IMR-90 (cell line): Measurements from ENCODE around the gene RALGAPB. TPM values are rescaled to one million over a fixed set of nuclear protein-coding genes. Genes with fewer than 3 reads are reported as not detected.

Source experiments
- ATAC-seq: fragments of 200-7000 bp; cut with Tn5 transposase; 2 replicates; pipeline ENCODE4 v1.9.1; 2020; ENCODE audit warnings: low read depth, mild to moderate bottlenecking, moderate library complexity
- BruUV-seq: library from RNA; stranded (reverse); fragments of 400-500 nt; replicated peaks from 2 replicates; lab custom pipeline; 2021; lab: Mats Ljungman, UMichigan
- CTCF ChIA-PET: fragments of 300-600 bp; formaldehyde crosslinking; extraction: SDS; loops from one replicate; lab custom pipeline; 2021; ENCODE audit warnings: antibody characterized with exemption; lab: Yijun Ruan, JAX
- POLR2A ChIA-PET: fragments of 300-600 bp; sonication (Branson Sonifier 250); formaldehyde crosslinking; loops from one replicate; lab custom pipeline; 2022; ENCODE audit warnings: antibody characterized with exemption; ENCODE audit not compliant: unreplicated experiment; lab: Charles Lee
- DNase-seq: peaks from one replicate; pipeline ENCODE4 v3.0.0; 2013
- H2AFZ ChIP-seq: replicated peaks from 2 replicates; pipeline ENCODE3; 2013; ENCODE audit warnings: low read length, mild to moderate bottlenecking; ENCODE audit not compliant: poor library complexity
- H2AK5ac ChIP-seq: 2 replicates; pipeline ENCODE4 v1.6.1; 2013; ENCODE audit warnings: low read depth, low read length, inconsistent platforms
- H2AK9ac ChIP-seq: replicated peaks from 2 replicates; pipeline ENCODE3; 2013; ENCODE audit warnings: mild to moderate bottlenecking, low read depth, low read length, moderate library complexity; ENCODE audit not compliant: poor library complexity
- H2BK120ac ChIP-seq: 2 replicates; pipeline ENCODE4 v1.6.1; 2013; ENCODE audit warnings: low read depth, low read length, inconsistent platforms
- H2BK15ac ChIP-seq: 3 replicates; pipeline ENCODE4 v1.6.1; 2013; ENCODE audit warnings: low read depth, low read length, inconsistent platforms
- H2BK20ac ChIP-seq: 2 replicates; pipeline ENCODE4 v1.6.1; 2013; ENCODE audit warnings: low read depth, mild to moderate bottlenecking, inconsistent platforms, low read length, moderate library complexity
- H2BK5ac ChIP-seq: 2 replicates; pipeline ENCODE4 v1.6.1; 2013; ENCODE audit warnings: mild to moderate bottlenecking, low read depth, low read length, inconsistent platforms; ENCODE audit not compliant: poor library complexity, severe bottlenecking
- H3K14ac ChIP-seq: replicated peaks from 2 replicates; pipeline ENCODE4 v1.6.1; 2013; ENCODE audit warnings: low read depth, low read length, inconsistent platforms
- H3K18ac ChIP-seq: 2 replicates; pipeline ENCODE4 v1.6.1; 2013; ENCODE audit warnings: low read depth, low read length, control low read depth
- H3K23ac ChIP-seq: 2 replicates; pipeline ENCODE4 v1.6.1; 2013; ENCODE audit warnings: low read depth, low read length, inconsistent platforms
- H3K27ac ChIP-seq: 2 replicates; pipeline ENCODE4 v1.5.1; 2013; ENCODE audit warnings: mild to moderate bottlenecking, control low read depth, low read length; ENCODE audit not compliant: insufficient read depth
- H3K27me3 ChIP-seq: 2 replicates; pipeline ENCODE4 v1.6.1; 2013; ENCODE audit warnings: low read length; ENCODE audit not compliant: control insufficient read depth, insufficient read depth
- H3K36me3 ChIP-seq: 2 replicates; pipeline ENCODE4 v1.6.1; 2013; ENCODE audit warnings: low read length, mixed read lengths; ENCODE audit not compliant: control insufficient read depth, insufficient read depth
- H3K4ac ChIP-seq: 2 replicates; pipeline ENCODE4 v1.6.1; 2013; ENCODE audit warnings: low read depth, low read length, inconsistent platforms
- H3K4me1 ChIP-seq: 2 replicates; pipeline ENCODE4 v1.6.1; 2013; ENCODE audit warnings: low read length, mixed read lengths; ENCODE audit not compliant: control insufficient read depth, insufficient read depth
- H3K4me2 ChIP-seq: 2 replicates; pipeline ENCODE4 v1.6.1; 2013; ENCODE audit warnings: low read depth, mild to moderate bottlenecking, control low read depth, low read length, moderate library complexity
- H3K4me3 ChIP-seq: 2 replicates; pipeline ENCODE4 v1.5.1; 2013; ENCODE audit warnings: low read depth, mild to moderate bottlenecking, control low read depth, low read length, moderate library complexity; ENCODE audit not compliant: insufficient read depth
- H3K56ac ChIP-seq: 2 replicates; pipeline ENCODE4 v1.6.1; 2013; ENCODE audit warnings: low read length, inconsistent platforms; ENCODE audit not compliant: insufficient read depth; ENCODE audit errors: extremely low read depth
- H3K79me1 ChIP-seq, 2 experiments: 2 replicates each; pipeline ENCODE4 v1.6.1; 2013; ENCODE audit warnings: low read length in 2 of 2, inconsistent platforms in 1 of 2, low read depth in 1 of 2
- H3K9ac ChIP-seq: 2 replicates; pipeline ENCODE4 v1.6.1; 2013; ENCODE audit warnings: low read depth, low read length, control low read depth
- H3K9me1 ChIP-seq: 2 replicates; pipeline ENCODE4 v1.6.1; 2013; ENCODE audit warnings: low read length, inconsistent platforms; ENCODE audit not compliant: insufficient read depth
- H3K9me3 ChIP-seq: 2 replicates; pipeline ENCODE4 v1.6.1; 2013; ENCODE audit warnings: low read length; ENCODE audit not compliant: control insufficient read depth, insufficient read depth
- H4K20me1 ChIP-seq: 2 replicates; pipeline ENCODE4 v1.6.1; 2013; ENCODE audit warnings: low read length, inconsistent platforms; ENCODE audit not compliant: insufficient read depth
- H4K5ac ChIP-seq: 2 replicates; pipeline ENCODE4 v1.6.1; 2013; ENCODE audit warnings: mild to moderate bottlenecking, low read depth, low read length, control low read depth
- H4K8ac ChIP-seq, 2 experiments: 2 replicates each; pipeline ENCODE4 v1.6.1; 2013; ENCODE audit warnings: low read depth in 2 of 2, low read length in 2 of 2, control low read depth in 1 of 2, inconsistent platforms in 1 of 2
- H4K91ac ChIP-seq: 2 replicates; pipeline ENCODE4 v1.6.1; 2013; ENCODE audit warnings: low read depth, low read length, inconsistent platforms; ENCODE audit not compliant: insufficient read depth
- NFE2L2 ChIP-seq: fragments of 150-350 bp; IDR thresholded peaks from 2 replicates; pipeline ENCODE4 v1.6.1; 2016; ENCODE audit warnings: low read depth, mild to moderate bottlenecking, low read length
- POLR2A ChIP-seq: IDR thresholded peaks from 2 replicates; pipeline ENCODE4 v1.6.1; 2012; ENCODE audit warnings: mild to moderate bottlenecking, low read depth, low read length
- RAD21 ChIP-seq: IDR thresholded peaks from 2 replicates; pipeline ENCODE4 v1.6.1; 2012; ENCODE audit warnings: low read length, improper control_type of control experiment
- WGBS, 2 experiments: methylation state at CpG; one replicate each; pipeline versions ENCODE4 v1.1.5 to v1.1.7; 2013; ENCODE audit warnings: missing lambda C conversion rate in 2 of 2; ENCODE audit not compliant: insufficient read length in 1 of 2; ENCODE audit errors: extremely low coverage in 2 of 2; 5-methylcytosine and 5-hydroxymethylcytosine counted together
- dilution Hi-C: fragments of 300-500 bp; cut with HindIII; formaldehyde crosslinking; loops from one replicate; pipeline ENCODE4 v1.14.3; 2018; ENCODE audit warnings: low sequenced_read_pairs; ENCODE audit not compliant: unreplicated experiment
- in situ Hi-C: fragments of 300-500 bp; cut with MboI; formaldehyde crosslinking; loops from 3 replicates; pipeline ENCODE4 v1.14.3; 2019; ENCODE audit warnings: low sequenced_read_pairs, inconsistent platforms, mixed read lengths
- intact Hi-C: fragments of 100-400 bp; cut with micrococcal nuclease; formaldehyde crosslinking; loops from 2 replicates; pipeline ENCODE4 v1.10.0; 2022
- polyA plus RNA-seq, 3 experiments: library from polyadenylated mRNA; depleted of rRNA; stranded (reverse); fragments of >200 nt; gene quantifications; 2 replicates each; pipeline ENCODE4 v1.2.3, GENCODE V29; 2012; ENCODE audit warnings: low replicate concordance in 1 of 3
- total RNA-seq: library from RNA; depleted of rRNA; stranded (reverse); fragments of >200 nt; gene quantifications from 2 replicates; pipeline ENCODE4 v1.2.3, GENCODE V29; 2012

Gene RALGAPB
- total and polyA plus RNA-seq, 2 of the 4 experiments (the other 2 are of a cell fraction): 12.7 to 30.3 TPM

- no peak overlapping the region for H3K4me2 ChIP-seq
- no peaks in the 10 kb centered on the region for H3K4me1 ChIP-seq
- no peak overlapping the region for H2AK5ac ChIP-seq
- no peak overlapping the region for H3K56ac ChIP-seq
- dilution Hi-C loops (no loop called here), intact Hi-C loops (no loop called here), in situ Hi-C loops (no loop called here)
- no peak overlapping the region for H2BK20ac ChIP-seq
- H3K9me1 ChIP-seq: no peaks in the 10 kb centered on the region; the same call in 1 of the 2 replicates
- no peak overlapping the region for H4K91ac ChIP-seq
- no peak overlapping the region for H3K9ac ChIP-seq
- no peak overlapping the region for H3K27ac ChIP-seq
- no peak overlapping the region for H4K8ac ChIP-seq
- CTCF ChIA-PET: no interaction called here
- no TSS peak for BruUV-seq
- H3K27me3 ChIP-seq: no peaks in the 10 kb centered on the region
- no peak overlapping the region for H3K23ac ChIP-seq
- no CpG with 5 or more reads among the region's 4 CpGs for WGBS, 2 experiments
- peaks cover 23% of the 10 kb centered on the region for H3K36me3 ChIP-seq
- no peak overlapping the region for H3K4me3 ChIP-seq
- H2BK15ac ChIP-seq: no peak overlapping the region
- no peaks in the 10 kb centered on the region; the same call in 1 of the 2 replicates for H4K20me1 ChIP-seq
- H2BK5ac ChIP-seq: no peak overlapping the region
- POLR2A ChIA-PET: no interaction called here
- H3K4ac ChIP-seq: no peak overlapping the region
- H4K5ac ChIP-seq: no peak overlapping the region
- TF ChIP-seq RAD21 (no peak), NFE2L2 (no peak), POLR2A (no peak)
- ATAC-seq: no peak
- H2BK120ac ChIP-seq: no peak overlapping the region
- no peak overlapping the region for H3K14ac ChIP-seq
- H3K9me3 ChIP-seq: no peaks in the 10 kb centered on the region
- peaks cover 11 to 21% of the 10 kb centered on the region in 2 experiments; a peak in 3 of 4 replicates for H3K79me1 ChIP-seq
- H2AK9ac ChIP-seq: no peak overlapping the region
- no peak for DNase-seq
- no peak overlapping the region for H2AFZ ChIP-seq
- H3K18ac ChIP-seq: no peak overlapping the region
These were observed 41.5 kb downstream of the RALGAPB start for GRCh38 chr20:38514185-38514584.
